Stimulated activated CD8-positive, alpha-beta memory T cell treated with anti-CD3 and anti-CD28 coated beads, Interleukin-7, amount 100 ng/mL, for 48 hours (primary cell): Measurements from ENCODE around the gene KLHL22.

Experiments
- DNase-seq, 2 donors: peaks; one replicate each; pipeline ENCODE4 v3.0.0-alpha.2; 2020; ENCODE audit warnings: low read depth in 1 of 2; ENCODE audit errors: extremely low read depth in 1 of 2

KLHL22 gene

DNA sequence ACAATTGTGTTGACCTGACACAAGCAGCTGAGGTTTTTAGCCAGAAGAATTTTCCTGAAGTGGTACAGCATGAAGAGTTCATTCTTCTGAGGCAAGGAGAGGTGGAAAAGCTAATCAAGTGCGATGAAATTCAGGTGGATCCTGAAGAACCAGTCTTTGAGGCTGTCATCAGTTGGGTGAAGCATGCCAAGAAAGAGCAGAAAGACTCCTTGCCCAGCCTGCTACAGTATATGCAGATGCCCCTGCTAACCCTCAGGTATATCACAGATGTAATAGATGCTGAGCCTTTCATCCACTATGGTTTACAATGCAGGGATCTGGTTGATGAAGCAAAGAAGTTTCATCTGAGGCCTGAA, 45.1 kb downstream of the KLHL22 start:
- no peak for DNase-seq

DNA sequence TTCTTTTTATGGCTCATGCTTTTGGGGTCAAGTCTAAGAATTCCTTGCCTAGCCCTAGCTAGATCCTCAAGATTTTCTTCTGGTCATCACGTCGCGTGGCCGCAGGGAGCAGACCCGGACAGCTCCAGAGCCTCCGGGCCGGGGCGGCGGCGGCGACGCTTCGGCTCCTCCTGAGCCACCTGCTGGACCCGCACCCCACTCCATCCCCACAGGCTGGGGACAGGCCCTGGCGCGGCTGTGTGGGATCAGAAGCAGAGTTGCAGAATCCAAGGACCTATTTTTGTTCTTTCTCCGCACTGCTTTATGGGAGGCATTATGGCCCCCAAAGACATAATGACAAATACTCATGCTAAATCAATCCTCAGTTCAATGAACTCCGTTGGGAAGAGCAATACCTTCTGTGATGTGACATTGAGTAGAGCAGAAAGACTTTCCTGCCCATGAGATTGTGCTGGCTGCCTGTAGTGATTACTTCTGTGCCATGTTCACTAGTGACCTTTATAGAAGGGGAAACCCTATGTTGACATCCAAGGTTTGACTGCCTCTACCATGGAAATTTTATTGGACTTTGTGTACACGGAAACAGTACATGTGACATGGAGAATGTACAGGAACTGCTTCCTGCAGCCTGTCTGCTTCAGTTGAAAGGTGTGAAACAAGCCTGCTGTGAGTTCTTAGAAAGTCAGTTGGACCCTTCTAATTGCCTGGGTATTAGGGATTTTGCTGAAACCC, 45.6 kb downstream of the KLHL22 start:
- no peak for DNase-seq

DNA sequence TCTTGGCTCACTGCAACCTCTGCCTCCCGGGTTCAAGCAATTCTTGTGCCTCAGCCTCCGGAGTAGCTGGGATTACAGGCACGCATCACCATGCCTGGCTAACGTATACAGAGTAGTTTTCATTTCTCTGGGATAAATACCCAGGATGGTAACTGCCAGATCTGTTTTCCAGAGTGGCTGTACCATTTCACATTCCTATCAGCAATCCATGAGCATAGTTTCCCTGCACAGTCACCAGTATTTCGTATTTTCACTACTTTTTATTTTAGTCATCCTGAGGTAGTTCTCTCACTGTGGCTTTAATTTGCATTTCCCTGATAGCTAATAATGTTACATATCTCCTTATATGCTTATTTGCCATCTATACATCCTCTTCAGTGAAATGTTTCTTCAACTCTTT, 47.0 kb downstream of the KLHL22 start:
- DNase-seq = no peak

GRCh38 chr22:20446383-20446970, 49.1 kb downstream of the KLHL22 start:
- no peak for DNase-seq

GRCh38 chr22:20444325-20444724, 51.3 kb downstream of the KLHL22 start:
- no peak for DNase-seq

GRCh38 chr22:20442485-20443284, 52.9 kb downstream of the KLHL22 start:
- no peak for DNase-seq

- DNase-seq = no peak
Measured at GRCh38 chr22:20441631-20442484, 53.7 kb downstream of the KLHL22 start.

DNA sequence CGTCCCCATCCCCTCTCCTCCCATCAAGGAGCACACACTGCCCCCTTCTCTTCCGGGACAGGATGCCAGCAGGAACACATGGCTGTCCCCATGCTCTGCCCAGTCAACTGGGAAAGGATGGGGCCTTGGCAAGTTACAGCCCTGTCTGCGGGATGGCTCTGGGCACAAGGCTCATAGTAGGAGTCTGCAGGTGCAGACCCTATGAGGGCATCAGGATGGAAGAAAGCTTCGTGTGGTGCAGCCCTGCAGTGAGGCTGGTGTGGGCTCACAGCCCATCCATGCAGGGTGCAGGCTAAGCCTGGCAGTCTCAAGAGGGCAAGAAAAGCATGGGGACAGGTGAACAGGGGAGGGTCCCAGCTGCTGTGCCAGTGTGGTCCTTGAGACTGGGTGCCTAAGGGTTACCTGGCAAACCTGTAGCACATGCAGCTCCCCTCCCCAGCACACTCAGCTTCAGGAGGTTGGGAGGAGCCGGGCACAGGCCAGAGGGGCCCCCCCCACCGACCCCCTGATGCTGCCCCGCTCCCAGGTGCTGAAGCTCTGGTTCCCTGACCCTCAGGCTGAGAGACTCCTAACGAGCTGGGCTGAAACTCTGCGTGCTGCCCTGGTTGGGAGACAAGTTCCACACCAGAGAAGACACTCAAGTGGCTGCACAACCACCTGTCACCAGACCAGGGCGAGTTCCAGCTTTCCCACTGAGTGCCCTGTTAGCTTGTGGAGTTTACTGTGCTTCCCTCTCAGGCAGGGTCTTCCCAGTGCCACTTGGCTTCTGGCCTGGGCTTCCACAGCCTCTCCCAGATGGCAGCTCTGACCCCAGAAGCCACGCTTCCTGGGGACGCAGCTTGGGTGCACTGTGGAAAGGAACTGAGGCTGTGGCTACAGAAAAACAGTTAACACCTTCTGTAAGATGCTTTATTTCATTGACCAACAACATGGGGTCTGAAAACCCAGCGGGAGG, 54.7 kb downstream of the KLHL22 start:
- no peak for DNase-seq

- no peak for DNase-seq
Measured at GRCh38 chr22:20439928-20440575, 55.5 kb downstream of the KLHL22 start.

DNA sequence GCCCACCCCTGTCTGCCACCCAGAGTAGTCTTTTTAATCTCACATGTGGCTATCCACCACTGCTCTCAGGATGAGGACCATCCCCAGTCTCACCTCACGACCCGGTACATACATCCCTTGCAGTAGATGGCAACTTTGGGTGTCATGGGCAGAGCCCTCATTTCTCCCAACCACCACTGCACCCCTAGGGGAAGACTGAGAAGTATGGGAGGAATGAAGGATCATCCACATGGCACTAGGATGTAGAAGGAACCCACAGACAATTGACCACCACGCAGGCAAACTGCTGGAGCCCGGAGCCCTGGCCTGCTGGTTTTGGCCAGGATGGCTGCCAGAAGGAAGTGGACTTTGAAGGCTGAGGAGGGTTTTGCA, 56.1 kb downstream of the KLHL22 start:
- DNase-seq = no peak

DNA sequence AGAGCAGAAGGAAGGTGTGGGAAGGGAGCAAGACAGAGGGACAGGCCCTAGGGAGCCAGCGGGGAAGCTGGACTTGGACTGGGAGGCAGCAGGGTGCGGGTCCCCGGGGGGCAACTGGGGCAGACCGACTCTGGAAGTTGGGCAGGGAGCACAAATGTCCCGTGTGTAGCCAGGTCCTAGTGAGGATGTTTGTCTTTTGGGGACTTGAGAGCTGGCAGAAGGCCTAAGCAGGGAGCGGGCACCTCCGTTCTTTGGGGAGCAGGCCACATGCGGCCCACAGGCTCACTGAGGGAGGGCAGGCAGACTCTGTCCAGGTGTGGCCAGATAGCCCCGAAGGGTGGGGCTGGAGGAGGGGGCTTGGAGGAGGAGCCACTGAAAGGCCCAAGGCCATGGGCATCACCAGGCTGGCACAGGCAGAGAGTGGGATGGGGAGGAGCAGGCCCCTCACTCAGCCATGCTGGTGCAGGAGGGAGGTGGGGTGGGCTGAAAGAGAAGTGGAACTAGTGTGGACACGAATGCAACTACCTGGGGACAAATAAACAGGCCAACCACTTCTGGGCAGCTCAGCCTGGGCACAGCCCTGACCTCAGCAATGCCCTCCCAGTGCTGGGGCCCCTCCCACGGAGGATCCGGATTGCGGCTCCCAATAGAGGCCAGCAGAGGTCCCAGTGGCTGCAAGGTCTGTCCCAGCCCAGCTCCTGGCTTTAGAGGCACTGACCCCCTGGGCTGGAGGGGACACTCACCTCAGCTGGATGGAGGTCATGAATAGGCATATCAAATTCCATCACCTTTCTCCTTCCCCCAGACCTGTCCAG, 56.7 kb downstream of the KLHL22 start:
- DNase-seq = no peak

GRCh38 chr22:20438427-20438677, 57.2 kb downstream of the KLHL22 start:
- no peak for DNase-seq

DNA sequence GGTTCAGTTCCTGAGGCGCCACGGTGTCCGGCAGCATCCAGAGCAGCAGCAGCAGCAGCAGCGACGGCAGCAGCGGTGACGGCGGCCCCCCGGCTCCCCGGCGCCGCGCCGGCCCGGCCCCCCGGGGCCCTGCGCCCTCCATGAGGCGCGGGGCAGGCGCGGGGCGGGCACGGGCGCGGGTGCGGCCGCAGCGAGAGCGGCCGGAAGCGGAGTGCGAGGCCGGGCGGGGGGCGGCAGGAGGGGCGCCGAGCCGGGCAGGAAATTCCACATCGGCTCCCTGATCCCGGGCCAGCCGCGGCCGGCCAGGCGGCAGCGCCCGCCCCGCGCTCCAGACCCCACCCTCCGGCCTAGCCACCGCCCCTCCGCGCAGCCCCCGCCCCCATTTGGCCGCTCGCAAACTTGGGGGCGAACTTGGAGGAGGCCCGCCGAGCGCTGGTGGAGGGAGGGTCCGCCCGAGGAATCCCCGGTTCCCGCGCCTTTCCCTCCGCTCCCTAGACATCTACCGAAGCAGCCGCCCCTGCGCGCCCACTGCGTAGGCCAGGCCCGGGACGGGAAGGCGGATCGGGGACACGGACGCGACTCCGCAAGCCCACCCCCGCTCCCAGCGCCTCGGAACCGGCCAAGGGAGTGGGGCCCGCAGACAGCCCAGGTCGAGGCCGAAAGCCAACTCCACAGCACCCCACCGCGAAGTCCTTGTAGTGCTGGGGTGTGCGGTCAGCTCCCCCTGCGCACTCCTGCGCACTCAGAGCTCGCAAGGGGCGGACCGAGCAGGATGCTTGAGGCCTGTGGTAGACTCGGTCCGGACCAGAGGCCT, 57.8 kb downstream of the KLHL22 start, which contains the start of gene SCARF2:
Gene SCARF2 (minus strand): TSS at position 213 of the 814 bp plus-strand sequence. CDS start 71 bp downstream, at position 142.
- DNase-seq = no peak

GRCh38 chr22:20436768-20437612, 58.6 kb downstream of the KLHL22 start:
- no peak for DNase-seq

DNA sequence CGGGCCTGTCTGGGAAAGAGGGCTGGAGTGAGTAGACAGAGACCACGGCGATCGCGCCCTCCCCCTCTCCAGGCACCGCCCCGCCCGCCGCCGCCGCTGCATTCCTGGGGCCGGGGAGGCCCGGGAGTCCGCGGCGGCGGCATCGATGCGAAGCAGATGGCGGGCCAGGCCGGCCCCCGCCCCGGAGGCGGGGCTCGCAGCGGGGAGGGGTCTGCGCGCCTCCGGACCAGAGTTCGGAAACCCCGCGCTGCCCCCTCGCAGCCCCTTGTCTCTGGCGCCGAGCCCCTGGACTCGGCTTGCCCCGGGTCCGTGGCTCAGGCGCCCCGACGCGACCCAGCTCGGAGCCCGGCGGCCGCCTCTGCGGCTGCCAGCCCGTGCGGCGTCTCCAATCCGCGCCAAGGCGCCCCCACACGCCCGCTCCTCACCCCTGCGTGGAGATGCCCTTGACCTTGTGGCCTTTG, 59.3 kb downstream of the KLHL22 start:
- DNase-seq = no peak

DNA sequence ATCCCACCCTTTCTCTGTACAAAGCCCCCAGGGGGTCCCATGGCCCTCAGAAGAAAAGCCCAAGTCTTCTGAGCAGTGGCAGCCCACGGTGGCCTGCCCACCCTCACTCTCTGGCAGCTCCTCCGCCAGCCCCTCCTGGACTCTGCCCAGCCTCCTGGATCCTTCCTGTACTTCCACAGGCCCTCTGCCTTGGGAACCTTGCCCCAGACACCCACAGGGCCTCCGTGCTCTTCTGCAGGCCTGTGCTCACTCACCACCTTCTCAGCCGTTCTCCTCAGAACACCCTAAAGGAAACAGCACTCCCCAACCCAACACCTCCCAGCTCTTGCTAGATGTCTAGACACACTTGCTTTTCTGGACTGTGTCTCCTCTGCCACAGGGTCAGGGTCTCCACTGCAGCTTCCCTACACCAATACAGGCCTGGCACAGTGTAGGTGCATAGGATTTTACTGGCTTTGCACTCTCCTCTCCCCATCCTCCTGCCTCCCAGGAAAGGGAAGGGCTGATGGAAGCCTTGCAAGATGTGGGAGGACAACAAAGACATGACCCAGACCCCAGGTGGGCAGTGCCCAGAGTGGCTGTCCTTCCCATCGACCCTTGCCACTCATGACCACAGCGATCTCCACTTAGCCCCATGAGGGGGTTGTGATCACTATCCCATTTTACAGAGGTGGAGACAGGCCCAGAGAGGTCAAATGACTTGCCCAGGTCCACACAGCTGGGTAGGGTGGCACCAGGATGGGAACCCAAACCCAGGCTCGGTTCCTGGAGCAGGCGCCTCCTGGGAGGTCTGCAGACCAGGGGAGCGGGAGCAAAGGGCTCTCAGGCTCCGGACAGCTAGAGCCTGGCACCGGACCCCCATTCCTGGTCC, 59.9 kb downstream of the KLHL22 start:
- DNase-seq = no peak
